HepG2 (cell line): ENCODE measurements around the gene TMEM183A. TPM values are rescaled to one million over a fixed set of nuclear protein-coding genes. Genes with fewer than 3 reads are reported as not detected.

Source experiments
- ARID5B ChIP-seq: IDR thresholded peaks from 2 replicates; pipeline ENCODE4 v1.4.0; 2020; ENCODE audit warnings: mild to moderate bottlenecking, missing genetic modification reagents
- ATF1 ChIP-seq: IDR thresholded peaks from 2 replicates; pipeline ENCODE4 v1.6.1; 2016; ENCODE audit warnings: mild to moderate bottlenecking, control low read depth
- CENPT ChIP-seq: sonication (generic); formaldehyde crosslinking; IDR thresholded peaks from 2 replicates; pipeline ENCODE4 v1.8.0; 2022; ENCODE audit warnings: low read depth, mild to moderate bottlenecking, moderate library complexity, missing genetic modification reagents
- CHD2 ChIP-seq: IDR thresholded peaks from 2 replicates; pipeline ENCODE4 v1.6.1; 2011; ENCODE audit warnings: low read depth, low read length, improper control_type of control experiment
- GATA4 ChIP-seq: sonication (generic); IDR thresholded peaks from 2 replicates; pipeline ENCODE4 v1.6.1; 2016; ENCODE audit warnings: antibody characterized with exemption, low read depth, borderline replicate concordance
- IRX3 ChIP-seq: sonication (generic); formaldehyde crosslinking; IDR thresholded peaks from 2 replicates; pipeline ENCODE4 v1.8.1; 2023; ENCODE audit warnings: mild to moderate bottlenecking, low read depth, missing genetic modification reagents, borderline replicate concordance
- MEIS1 ChIP-seq: sonication (generic); formaldehyde crosslinking; IDR thresholded peaks from 2 replicates; pipeline ENCODE4 v1.9.0; 2021; ENCODE audit warnings: mild to moderate bottlenecking, missing genetic modification reagents, moderate library complexity, borderline replicate concordance
- NRL ChIP-seq: sonication (generic); formaldehyde crosslinking; IDR thresholded peaks from 2 replicates; pipeline ENCODE4 v1.5.0; 2020; ENCODE audit warnings: missing genetic modification reagents, mild to moderate bottlenecking, moderate library complexity, borderline replicate concordance
- PBX3 ChIP-seq: sonication (generic); formaldehyde crosslinking; IDR thresholded peaks from 2 replicates; pipeline ENCODE4 v1.8.1; 2023; ENCODE audit warnings: missing genetic modification reagents, inconsistent platforms, borderline replicate concordance
- PITX1 ChIP-seq: sonication (generic); formaldehyde crosslinking; IDR thresholded peaks from 2 replicates; pipeline ENCODE4 v1.5.1; 2020; ENCODE audit warnings: mild to moderate bottlenecking, missing genetic modification reagents
- RBM39 ChIP-seq: fragments of 200-400 bp; formaldehyde crosslinking; IDR thresholded peaks from one replicate; pipeline ENCODE4 v1.6.1; 2018; ENCODE audit warnings: antibody characterized with exemption, mild to moderate bottlenecking, low read depth, low read length; ENCODE audit not compliant: poor library complexity, severe bottlenecking
- SKIL ChIP-seq: sonication (generic); formaldehyde crosslinking; IDR thresholded peaks from 2 replicates; pipeline ENCODE4 v1.8.0; 2022; ENCODE audit warnings: missing genetic modification reagents, mild to moderate bottlenecking, moderate library complexity, borderline replicate concordance
- SRY ChIP-seq: sonication (generic); formaldehyde crosslinking; IDR thresholded peaks from 2 replicates; pipeline ENCODE4 v1.8.0; 2022; ENCODE audit warnings: mild to moderate bottlenecking, missing genetic modification reagents
- TEAD2 ChIP-seq: sonication (generic); formaldehyde crosslinking; IDR thresholded peaks from 2 replicates; pipeline ENCODE4 v1.9.0; 2021; ENCODE audit warnings: missing genetic modification reagents
- WIZ ChIP-seq: sonication (generic); formaldehyde crosslinking; IDR thresholded peaks from 2 replicates; pipeline ENCODE4 v1.5.1; 2020; ENCODE audit warnings: mild to moderate bottlenecking, missing genetic modification reagents
- ZBTB2 ChIP-seq: sonication (generic); formaldehyde crosslinking; IDR thresholded peaks from 2 replicates; pipeline ENCODE4 v1.8.0; 2022; ENCODE audit warnings: low read depth, missing genetic modification reagents
- ZNF414 ChIP-seq: sonication (generic); formaldehyde crosslinking; IDR thresholded peaks from 2 replicates; pipeline ENCODE4 v1.5.0; 2020; ENCODE audit warnings: missing genetic modification reagents
- ZNF616 ChIP-seq: sonication (generic); formaldehyde crosslinking; IDR thresholded peaks from 2 replicates; pipeline ENCODE4 v1.5.0; 2020; ENCODE audit warnings: low read depth, mild to moderate bottlenecking, missing genetic modification reagents
- ZNF773 ChIP-seq: sonication (generic); formaldehyde crosslinking; IDR thresholded peaks from 2 replicates; pipeline ENCODE4 v1.4.0; 2020; ENCODE audit warnings: missing genetic modification reagents, borderline replicate concordance
- ZSCAN25 ChIP-seq: sonication (generic); formaldehyde crosslinking; IDR thresholded peaks from 2 replicates; pipeline ENCODE4 v1.8.0; 2022; ENCODE audit warnings: mild to moderate bottlenecking, missing genetic modification reagents
- polyA plus RNA-seq, 8 experiments: library from polyadenylated mRNA; depleted of rRNA in 3 of 8; stranded (reverse) in 7 of 8; unstranded in 1 of 8; fragments of >200 nt; fragmentation: Illumina TruSeq in 4 of 8; extraction: Trizol in 4 of 8; gene quantifications; 2 replicates each; pipeline versions ENCODE4 v1.2.1 to v1.2.3, GENCODE V29; 2011 to 2016; ENCODE audit warnings: low read depth in 4 of 8, missing spikeins in 1 of 8, mixed read lengths in 1 of 8; ENCODE audit not compliant: insufficient read depth in 1 of 8
- total RNA-seq, 5 experiments: library from RNA; depleted of rRNA; stranded (reverse); fragments of >200 nt; fragmentation: Illumina TruSeq; extraction: Trizol; gene quantifications; 2 replicates each; pipeline ENCODE4 v1.2.3, GENCODE V29; 2016; ENCODE audit warnings: low read depth in 1 of 5

Gene TMEM183A
- total and polyA plus RNA-seq, 2 of the 13 experiments (the other 11 are each of a cell fraction or from before 2014, with no cell fraction given), result 59.7 to 82.0 TPM

- TF ChIP-seq ARID5B (CRISPR knock-in tag) (no peak), GATA4 (no peak), SRY (CRISPR knock-in tag) (no peak), RBM39 (no peak), ATF1 (CRISPR knock-in tag) (no peak), MEIS1 (peak; percentile 35; the same call in 1 of the 2 replicates), CHD2 (0 out of 2 replicates have a peak, but pooled peaks have one; percentile 32), PITX1 (CRISPR knock-in tag) (peak; percentile 39; the same call in 1 of the 2 replicates), NRL (no peak), ZBTB2 (no peak), ZNF773 (CRISPR knock-in tag) (no peak), ZNF616 (no peak), PBX3 (no peak), SKIL (CRISPR knock-in tag) (no peak), IRX3 (CRISPR knock-in tag) (no peak), WIZ (CRISPR knock-in tag) (no peak), ZSCAN25 (CRISPR knock-in tag) (no peak), TEAD2 (CRISPR knock-in tag) (no peak), CENPT (CRISPR knock-in tag) (no peak), ZNF414 (peak; percentile 30; the same call in 1 of the 2 replicates)
Measured at GRCh38 chr1:202958544-202959275, 48.5 kb upstream of the TMEM183A start (continued).
